GM23338 (cell line): Measurements from ENCODE around the gene DPF3. TPM values are rescaled to one million over a fixed set of nuclear protein-coding genes. Genes with fewer than 3 reads are reported as not detected.
A peak's percentile ranks its signal among the peaks of the same experiment; 100 is the strongest.

Source experiments
- ATAC-seq: fragments of 200-7000 bp; cut with Tn5 transposase; 3 replicates; pipeline ENCODE4 v1.9.1; 2020
- DNase-seq: peaks from one replicate; pipeline ENCODE4 v3.0.0-alpha.2; 2015; ENCODE audit warnings: low spot score
- H2AFZ ChIP-seq: fragments of 200-600 bp; sonication (generic); 2 replicates; pipeline ENCODE4 v1.8.0; 2016; ENCODE audit warnings: antibody characterized with exemption, mild to moderate bottlenecking, moderate library complexity
- H3F3A ChIP-seq: fragments of 200-600 bp; sonication (generic); replicated peaks from 2 replicates; pipeline ENCODE4 v1.8.0; 2017; ENCODE audit warnings: antibody characterized with exemption, mixed run types, low read depth
- H3K27ac ChIP-seq: fragments of 200-600 bp; sonication (generic); 2 replicates; pipeline ENCODE4 v1.6.1; 2016; ENCODE audit warnings: low read depth
- H3K27me3 ChIP-seq: fragments of 200-600 bp; sonication (generic); 2 replicates; pipeline ENCODE4 v1.8.0; 2016; ENCODE audit warnings: mild to moderate bottlenecking, mixed run types, moderate library complexity; ENCODE audit not compliant: insufficient read depth
- H3K36me3 ChIP-seq: fragments of 200-600 bp; sonication (generic); 2 replicates; pipeline ENCODE4 v1.8.0; 2016; ENCODE audit warnings: mild to moderate bottlenecking; ENCODE audit not compliant: insufficient read depth
- H3K4me1 ChIP-seq: fragments of 200-600 bp; sonication (generic); 2 replicates; pipeline ENCODE4 v1.8.0; 2016; ENCODE audit warnings: mild to moderate bottlenecking, moderate library complexity; ENCODE audit not compliant: insufficient read depth
- H3K4me2 ChIP-seq: fragments of 200-600 bp; sonication (generic); 2 replicates; pipeline ENCODE4 v1.7.1; 2017; ENCODE audit warnings: mixed run types
- H3K4me3 ChIP-seq: fragments of 200-600 bp; sonication (generic); 2 replicates; pipeline ENCODE4 v1.6.1; 2016; ENCODE audit warnings: mixed run types
- H3K79me2 ChIP-seq: fragments of 200-600 bp; sonication (generic); replicated peaks from 2 replicates; pipeline ENCODE4 v1.8.0; 2017; ENCODE audit warnings: mild to moderate bottlenecking; ENCODE audit not compliant: insufficient read depth
- H3K9me2 ChIP-seq: fragments of 200-600 bp; sonication (generic); 2 replicates; pipeline ENCODE4 v1.8.0; 2017; ENCODE audit not compliant: insufficient read depth
- H4K20me1 ChIP-seq: fragments of 200-600 bp; sonication (generic); replicated peaks from 2 replicates; pipeline ENCODE4 v1.8.0; 2017; ENCODE audit warnings: mild to moderate bottlenecking; ENCODE audit not compliant: insufficient read depth
- H3K27ac Mint-ChIP-seq: 2 replicates; pipeline ENCODE4 v1.8.0; 2020; ENCODE audit warnings: inconsistent platforms, mild to moderate bottlenecking, moderate library complexity, mixed read lengths
- H3K27me3 Mint-ChIP-seq: 3 replicates; pipeline ENCODE4 v1.8.0; 2022; ENCODE audit warnings: low read depth, mild to moderate bottlenecking, moderate library complexity, mixed read lengths, inconsistent platforms; ENCODE audit not compliant: insufficient read depth, poor library complexity
- H3K36me3 Mint-ChIP-seq: 3 replicates; pipeline ENCODE4 v1.8.0; 2021; ENCODE audit warnings: low read depth, mild to moderate bottlenecking, inconsistent platforms, moderate library complexity, mixed read lengths
- H3K4me1 Mint-ChIP-seq: 3 replicates; pipeline ENCODE4 v1.8.0; 2020; ENCODE audit warnings: mild to moderate bottlenecking, inconsistent platforms, mixed read lengths
- H3K4me3 Mint-ChIP-seq: 3 replicates; pipeline ENCODE4 v1.8.0; 2021; ENCODE audit warnings: moderate library complexity, mild to moderate bottlenecking, inconsistent platforms, mixed read lengths
- H3K9me3 Mint-ChIP-seq: 3 replicates; pipeline ENCODE4 v1.8.0; 2020; ENCODE audit warnings: moderate library complexity, mild to moderate bottlenecking, inconsistent platforms, mixed read lengths
- CREB1 ChIP-seq: fragments of 250-450 bp; sonication (Bioruptor Pico); IDR thresholded peaks from 2 replicates; pipeline ENCODE4 v1.5.0; 2020; ENCODE audit warnings: low read depth, mild to moderate bottlenecking, moderate library complexity
- ETS1 ChIP-seq: IDR thresholded peaks from 2 replicates; pipeline ENCODE4 v1.6.1; 2016; ENCODE audit warnings: antibody characterized with exemption
- EZH2 ChIP-seq: fragments of 200-600 bp; sonication (generic); IDR thresholded peaks from one replicate; pipeline ENCODE4 v1.8.0; 2017; ENCODE audit warnings: antibody characterized with exemption, mild to moderate bottlenecking, low read depth; ENCODE audit not compliant: unreplicated experiment
- JUNB ChIP-seq: IDR thresholded peaks from one replicate; pipeline ENCODE4 v1.6.1; 2016; ENCODE audit warnings: antibody characterized with exemption; ENCODE audit not compliant: unreplicated experiment
- NANOG ChIP-seq: IDR thresholded peaks from 2 replicates; pipeline ENCODE4 v1.6.1; 2016; ENCODE audit warnings: antibody characterized with exemption, borderline replicate concordance
- POLR2AphosphoS5 ChIP-seq: IDR thresholded peaks from 2 replicates; pipeline ENCODE4 v1.6.1; 2016; ENCODE audit warnings: antibody characterized with exemption, low read depth
- STAT1 ChIP-seq: IDR thresholded peaks from one replicate; pipeline ENCODE4 v1.6.1; 2016; ENCODE audit warnings: antibody characterized with exemption; ENCODE audit not compliant: unreplicated experiment
- ZNF114 ChIP-seq: fragments of 250-450 bp; sonication (Bioruptor Pico); IDR thresholded peaks from 2 replicates; pipeline ENCODE4 v1.5.0; 2020; ENCODE audit warnings: mild to moderate bottlenecking, moderate library complexity
- ZNF331 ChIP-seq: fragments of 250-450 bp; sonication (Bioruptor Pico); IDR thresholded peaks from 2 replicates; pipeline ENCODE4 v1.5.0; 2020; ENCODE audit warnings: low read depth, mild to moderate bottlenecking, moderate library complexity
- ZNF462 ChIP-seq: fragments of 250-450 bp; sonication (Bioruptor Pico); IDR thresholded peaks from 2 replicates; pipeline ENCODE4 v1.5.0; 2020; ENCODE audit warnings: mild to moderate bottlenecking, moderate library complexity
- polyA plus RNA-seq: library from polyadenylated mRNA; unstranded; fragments of >200 nt; fragmentation: Nextera tagmentation; extraction: Ambion mirVana; gene quantifications from 2 replicates; pipeline ENCODE4 v1.2.1, GENCODE V29; 2016
- total RNA-seq: library from RNA; depleted of rRNA; stranded (reverse); fragments of >200 nt; shearing (Covaris generic); gene quantifications from 2 replicates; pipeline ENCODE4 v1.2.3, GENCODE V29; 2014
- TF ChIP-seq, protein P1 (sequence below): IDR thresholded peaks from one replicate; pipeline ENCODE4 v1.6.1; 2018; ENCODE audit warnings: antibody characterized with exemption; ENCODE audit not compliant: unreplicated experiment

Gene DPF3
- total and polyA plus RNA-seq, 2 experiments from 2014 or later: 0.18 to 1.0 TPM

DNA sequence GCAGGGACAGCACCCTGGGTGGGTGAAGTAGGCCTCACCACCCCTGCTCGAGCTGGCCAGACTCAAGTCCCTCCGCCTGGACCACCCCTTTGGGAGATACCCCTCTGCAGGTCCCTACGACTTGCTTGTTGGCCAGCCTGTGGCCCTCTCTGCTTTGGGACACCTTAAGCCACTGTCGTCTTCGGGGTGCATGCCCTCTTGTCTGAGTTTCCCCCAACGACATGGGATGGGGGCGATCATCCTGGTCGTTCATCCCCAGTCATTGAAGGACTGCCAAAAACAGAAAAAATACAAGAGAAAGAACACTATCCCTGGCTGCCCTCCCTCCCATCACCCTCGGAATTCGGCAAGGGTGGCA is 151.1 kb downstream of the DPF3 start:
- no peaks in the 10 kb centered on the region for H3K4me1 ChIP-seq
- Mint-ChIP-seq H3K4me3 (no peak overlapping the region), H3K27ac (no peak overlapping the region), H3K9me3 (peaks cover 2% of the 10 kb centered on the region; the same call in 2 of the 3 replicates), H3K36me3 (peaks cover 2% of the 10 kb centered on the region; the same call in 1 of the 3 replicates), H3K4me1 (peaks cover 6% of the 10 kb centered on the region), H3K27me3 (peaks cover 3% of the 10 kb centered on the region)
- no peaks in the 10 kb centered on the region for H3K79me2 ChIP-seq
- no peaks in the 10 kb centered on the region for H3F3A ChIP-seq
- no peaks in the 10 kb centered on the region for H3K9me2 ChIP-seq
- no peaks in the 10 kb centered on the region for H4K20me1 ChIP-seq
- TF ChIP-seq, protein P1, sequence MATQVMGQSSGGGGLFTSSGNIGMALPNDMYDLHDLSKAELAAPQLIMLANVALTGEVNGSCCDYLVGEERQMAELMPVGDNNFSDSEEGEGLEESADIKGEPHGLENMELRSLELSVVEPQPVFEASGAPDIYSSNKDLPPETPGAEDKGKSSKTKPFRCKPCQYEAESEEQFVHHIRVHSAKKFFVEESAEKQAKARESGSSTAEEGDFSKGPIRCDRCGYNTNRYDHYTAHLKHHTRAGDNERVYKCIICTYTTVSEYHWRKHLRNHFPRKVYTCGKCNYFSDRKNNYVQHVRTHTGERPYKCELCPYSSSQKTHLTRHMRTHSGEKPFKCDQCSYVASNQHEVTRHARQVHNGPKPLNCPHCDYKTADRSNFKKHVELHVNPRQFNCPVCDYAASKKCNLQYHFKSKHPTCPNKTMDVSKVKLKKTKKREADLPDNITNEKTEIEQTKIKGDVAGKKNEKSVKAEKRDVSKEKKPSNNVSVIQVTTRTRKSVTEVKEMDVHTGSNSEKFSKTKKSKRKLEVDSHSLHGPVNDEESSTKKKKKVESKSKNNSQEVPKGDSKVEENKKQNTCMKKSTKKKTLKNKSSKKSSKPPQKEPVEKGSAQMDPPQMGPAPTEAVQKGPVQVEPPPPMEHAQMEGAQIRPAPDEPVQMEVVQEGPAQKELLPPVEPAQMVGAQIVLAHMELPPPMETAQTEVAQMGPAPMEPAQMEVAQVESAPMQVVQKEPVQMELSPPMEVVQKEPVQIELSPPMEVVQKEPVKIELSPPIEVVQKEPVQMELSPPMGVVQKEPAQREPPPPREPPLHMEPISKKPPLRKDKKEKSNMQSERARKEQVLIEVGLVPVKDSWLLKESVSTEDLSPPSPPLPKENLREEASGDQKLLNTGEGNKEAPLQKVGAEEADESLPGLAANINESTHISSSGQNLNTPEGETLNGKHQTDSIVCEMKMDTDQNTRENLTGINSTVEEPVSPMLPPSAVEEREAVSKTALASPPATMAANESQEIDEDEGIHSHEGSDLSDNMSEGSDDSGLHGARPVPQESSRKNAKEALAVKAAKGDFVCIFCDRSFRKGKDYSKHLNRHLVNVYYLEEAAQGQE: no peak
- TF ChIP-seq JUNB (no peak), ZNF114 (CRISPR knock-in tag) (no peak), EZH2 (no peak), ETS1 (no peak), NANOG (no peak), STAT1 (no peak), ZNF462 (CRISPR knock-in tag) (no peak), POLR2AphosphoS5 (no peak), ZNF331 (CRISPR knock-in tag) (no peak), CREB1 (CRISPR knock-in tag) (no peak)
- peak overlapping the region; percentile 74; the same call in 1 of the 2 replicates for H2AFZ ChIP-seq
- no peaks in the 10 kb centered on the region for H3K27me3 ChIP-seq
- no peak overlapping the region for H3K27ac ChIP-seq
- H3K4me2 ChIP-seq: no peak overlapping the region
- no peaks in the 10 kb centered on the region for H3K36me3 ChIP-seq
- H3K4me3 ChIP-seq: no peak overlapping the region
- DNase-seq: no peak
- peak; percentile 22; the same call in 2 of the 3 replicates for ATAC-seq
